Measurements from ENCODE around the gene GTSE1.
"Not testable (repeated sequence)": the region's sequence is repeated elsewhere in the genome, so short reads cannot be mapped to it uniquely, and the experiment has no call there.

The GTSE1 gene

DNA sequence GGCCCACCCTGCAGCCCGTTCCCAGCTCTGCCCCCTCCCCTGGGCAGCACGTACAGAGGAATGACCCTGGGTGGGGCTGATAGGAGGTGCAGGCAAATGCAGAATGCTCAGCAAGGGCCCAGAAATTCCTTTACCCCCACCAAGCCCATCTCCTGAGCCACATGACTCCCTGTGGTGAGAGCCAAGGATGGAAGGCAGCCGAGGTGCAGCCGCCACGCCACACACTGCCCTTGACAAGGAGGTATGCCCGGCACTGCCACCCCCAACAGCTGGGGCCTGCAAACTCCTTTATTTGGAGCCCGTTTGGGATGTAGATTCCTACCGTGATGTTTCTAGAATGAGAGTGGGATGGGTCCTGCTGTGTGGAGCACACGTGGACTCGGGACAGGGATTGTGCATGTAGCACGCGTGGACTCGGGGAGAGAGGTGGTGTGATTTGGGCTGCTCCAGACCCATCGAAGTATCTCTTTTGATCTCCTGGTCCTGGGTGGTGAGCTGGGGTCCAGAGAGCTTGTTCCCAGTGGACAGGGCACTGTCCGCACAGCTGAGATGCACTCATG is 12.9 kb downstream of the GTSE1 start:
- Histone ChIP-seq H3K4me2 (no peak overlapping the region), H3K36me3 (peaks cover 0 to 99% (median 90%) of the 10 kb centered on the region in 11 experiments; a peak in 21 of 22 replicates)

DNA sequence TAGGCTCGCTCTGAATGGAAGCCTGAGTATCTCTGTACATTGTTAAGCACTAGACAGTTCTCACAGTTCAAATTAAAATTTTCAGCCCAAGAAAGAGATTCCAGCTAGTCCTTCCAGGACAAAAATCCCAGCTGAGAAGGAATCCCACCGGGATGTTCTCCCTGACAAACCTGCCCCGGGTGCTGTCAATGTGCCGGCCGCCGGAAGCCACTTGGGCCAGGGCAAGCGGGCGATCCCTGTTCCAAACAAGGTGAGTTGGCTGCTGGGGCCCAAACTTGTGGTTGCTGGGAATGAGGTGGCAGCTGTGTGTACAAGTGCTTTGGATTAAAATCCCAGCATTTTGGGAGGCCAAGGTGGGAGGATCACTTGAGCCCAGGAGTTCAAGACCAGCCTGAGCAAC is 15.4 kb downstream of the GTSE1 start:
- TF ChIP-seq Cebpa-rat (IDR thresholded peaks at IDR 0.05): no peak
- Histone ChIP-seq H3K27ac (no peak overlapping the region), H3K27me3 (no peaks in the 10 kb centered on the region), H4K20me1 (peaks cover 0 to 80% (median 50%) of the 10 kb centered on the region in 11 experiments; a peak in 15 of 22 replicates), H3K4me3 (no peak overlapping the region), H3K4me1 (peaks cover 0 to 6% (median 0%) of the 10 kb centered on the region in 10 experiments; a peak in 1 of 20 replicates), H3K4me2 (no peak overlapping the region), H3K36me3 (peaks cover 0 to 100% (median 96%) of the 10 kb centered on the region in 11 experiments; a peak in 21 of 22 replicates), H3K9me3 (replicated peaks in 1 of 11) (no peaks in the 10 kb centered on the region), H3K9ac (no peak overlapping the region)

More for the DNA sequence above, 12.9 kb downstream of the GTSE1 start:
- peaks cover 0 to 6% (median 0%) of the 10 kb centered on the region in 10 experiments; a peak in 1 of 20 replicates for H3K4me1 ChIP-seq
- H3K4me3 ChIP-seq: no peak overlapping the region
- no peak overlapping the region for H3K9ac ChIP-seq
- no peak for TF ChIP-seq Cebpa-rat (IDR thresholded peaks at IDR 0.05)
- H3K9me3 ChIP-seq (replicated peaks in 1 of 11): no peaks in the 10 kb centered on the region
- peaks cover 0 to 90% (median 54%) of the 10 kb centered on the region in 11 experiments; a peak in 16 of 22 replicates for H4K20me1 ChIP-seq
- H3K27me3 ChIP-seq: no peaks in the 10 kb centered on the region
- no peak overlapping the region for H3K27ac ChIP-seq

DNA sequence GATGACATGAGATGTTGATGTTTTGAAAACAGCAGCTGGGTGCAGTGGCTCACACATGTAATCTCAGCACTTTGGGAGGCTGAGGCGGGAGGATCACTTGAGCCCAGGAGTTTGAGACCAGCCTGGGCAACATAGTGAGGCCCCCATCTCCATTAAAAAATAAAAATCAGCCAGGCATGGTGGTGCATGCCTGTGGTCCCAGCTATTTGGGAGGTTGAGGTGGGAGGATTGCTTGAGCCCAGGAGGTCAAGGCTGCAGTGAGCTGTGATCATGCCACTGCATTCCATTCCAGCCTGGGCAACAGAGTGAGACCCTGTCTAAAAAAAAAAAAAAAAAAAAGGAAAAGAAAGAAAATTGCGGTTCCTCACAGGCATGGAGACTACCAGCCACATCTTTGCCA is 16.2 kb downstream of the GTSE1 start:
- not testable (repeated sequence) for H3K27ac ChIP-seq; H3K9ac ChIP-seq; H3K27me3 ChIP-seq; H3K4me3 ChIP-seq; H3K9me3 ChIP-seq (replicated peaks in 1 of 11); H3K4me2 ChIP-seq; H3K4me1 ChIP-seq
- peaks cover 0 to 79% (median 48%) of the 10 kb centered on the region in 11 experiments; a peak in 15 of 22 replicates for H4K20me1 ChIP-seq
- peaks cover 4 to 100% (median 96%) of the 10 kb centered on the region in 11 experiments; a peak in 21 of 22 replicates for H3K36me3 ChIP-seq

DNA sequence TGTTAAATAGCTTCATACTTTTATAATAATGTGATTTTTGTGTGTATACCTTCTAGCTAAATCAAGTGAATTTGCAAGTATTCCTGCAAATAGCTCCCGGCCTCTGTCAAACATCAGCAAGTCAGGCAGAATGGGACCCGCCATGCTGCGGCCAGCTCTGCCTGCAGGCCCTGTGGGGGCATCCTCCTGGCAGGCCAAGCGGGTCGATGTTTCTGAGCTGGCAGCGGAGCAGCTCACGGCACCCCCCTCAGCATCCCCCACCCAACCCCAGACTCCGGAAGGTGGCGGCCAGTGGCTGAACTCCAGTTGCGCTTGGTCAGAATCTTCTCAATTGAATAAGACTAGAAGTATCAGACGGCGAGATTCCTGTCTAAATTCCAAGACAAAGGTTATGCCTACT is 19.3 kb downstream of the GTSE1 start:
- H3K27me3 ChIP-seq: no peaks in the 10 kb centered on the region
- TF ChIP-seq Cebpa-rat (IDR thresholded peaks at IDR 0.05): no peak
- no peak overlapping the region for H3K27ac ChIP-seq
- H4K20me1 ChIP-seq: peaks cover 0 to 79% (median 40%) of the 10 kb centered on the region in 11 experiments; a peak in 15 of 22 replicates
- H3K36me3 ChIP-seq: peaks cover 13 to 100% (median 96%) of the 10 kb centered on the region in 11 experiments; a peak in 21 of 22 replicates
- no peak overlapping the region for H3K9ac ChIP-seq
- H3K4me1 ChIP-seq: no peaks in the 10 kb centered on the region
- H3K9me3 ChIP-seq (replicated peaks in 1 of 11): no peaks in the 10 kb centered on the region
- no peak overlapping the region for H3K4me3 ChIP-seq
- H3K4me2 ChIP-seq: no peak overlapping the region

DNA sequence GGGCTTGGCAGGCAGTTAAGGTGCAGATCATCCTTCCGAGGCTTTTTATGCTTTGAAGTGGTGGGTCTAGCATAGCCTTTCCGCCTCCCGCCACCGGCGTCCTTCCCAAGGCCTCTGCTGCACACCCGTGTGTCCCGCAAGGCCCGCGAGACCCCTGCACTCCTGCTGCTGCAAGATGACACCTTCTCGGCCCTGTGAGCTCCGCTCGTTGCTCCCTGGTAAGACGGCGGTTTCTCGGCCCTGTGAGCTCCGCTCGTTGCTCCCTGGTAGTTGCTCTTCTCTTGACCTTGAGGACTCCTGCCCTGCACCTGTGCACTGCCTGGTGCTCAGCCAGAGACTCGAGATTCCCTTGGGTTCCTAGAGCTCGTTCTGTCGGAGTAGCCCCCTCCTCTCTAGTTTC is 21.0 kb downstream of the GTSE1 start:
- Histone ChIP-seq H3K4me1 (no peaks in the 10 kb centered on the region), H4K20me1 (peaks cover 0 to 81% (median 48%) of the 10 kb centered on the region in 11 experiments; a peak in 15 of 22 replicates), H3K36me3 (peaks cover 13 to 100% (median 96%) of the 10 kb centered on the region in 11 experiments; a peak in 21 of 22 replicates), H3K4me2 (no peak overlapping the region), H3K9me3 (replicated peaks in 1 of 11) (no peaks in the 10 kb centered on the region), H3K9ac (no peak overlapping the region; a peak in 2 of 22 replicates), H3K4me3 (no peak overlapping the region), H3K27me3 (no peaks in the 10 kb centered on the region), H3K27ac (no peak overlapping the region)
- no peak for TF ChIP-seq Cebpa-rat (IDR thresholded peaks at IDR 0.05)

DNA sequence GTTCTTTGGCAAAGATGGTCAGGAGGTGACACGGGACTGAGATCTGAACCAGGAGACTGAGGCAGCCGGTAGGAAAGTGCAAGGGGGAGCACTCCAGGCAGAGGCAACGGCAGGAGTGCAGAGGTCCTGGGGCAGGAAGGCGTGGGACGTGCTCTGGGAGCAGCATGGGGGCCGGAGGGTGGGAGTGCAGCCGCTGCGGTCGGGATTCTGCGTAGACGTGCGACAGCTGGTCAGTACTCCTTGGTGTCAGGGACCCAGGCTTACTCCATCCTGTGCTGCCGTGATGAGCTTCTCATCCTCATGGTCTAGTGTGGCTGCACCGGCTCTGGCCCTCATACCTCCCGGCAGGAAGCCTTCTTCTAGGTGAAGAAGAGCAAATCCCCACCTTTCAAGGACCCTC is 21.9 kb downstream of the GTSE1 start:
- no peaks in the 10 kb centered on the region for H3K27me3 ChIP-seq
- no peak overlapping the region for H3K4me3 ChIP-seq
- peaks cover 0 to 80% (median 50%) of the 10 kb centered on the region in 11 experiments; a peak in 15 of 22 replicates for H4K20me1 ChIP-seq
- no peaks in the 10 kb centered on the region for H3K4me1 ChIP-seq
- H3K9me3 ChIP-seq (replicated peaks in 1 of 11): no peaks in the 10 kb centered on the region
- H3K9ac ChIP-seq: 0 out of 22 replicates have a peak overlapping the region, but pooled peaks of 1 of the 11 experiments have one; percentile 31
- H3K4me2 ChIP-seq: no peak overlapping the region
- no peak for TF ChIP-seq Cebpa-rat (IDR thresholded peaks at IDR 0.05)
- no peak overlapping the region for H3K27ac ChIP-seq
- peaks cover 13 to 100% (median 97%) of the 10 kb centered on the region in 11 experiments; a peak in 21 of 22 replicates for H3K36me3 ChIP-seq

DNA sequence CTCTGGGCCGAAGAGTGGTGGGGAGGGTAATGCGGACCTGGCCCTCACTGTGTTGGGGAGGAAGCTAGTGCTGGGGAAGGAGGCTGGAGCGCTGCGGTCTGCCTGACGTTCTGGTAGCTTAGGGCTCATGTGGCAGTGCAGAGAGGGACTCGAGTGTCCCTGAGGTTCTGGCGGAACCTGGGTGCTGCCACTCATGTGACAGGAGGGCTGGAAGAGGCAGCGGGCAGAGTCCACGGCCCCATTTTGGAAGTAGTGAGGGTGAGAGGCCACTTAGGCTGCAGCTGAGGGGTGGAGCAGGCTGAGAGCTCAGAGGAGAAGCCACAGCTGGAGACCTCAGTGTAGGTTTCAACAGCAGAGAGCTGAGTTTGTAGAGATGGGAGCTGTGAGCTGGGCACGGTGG is 22.6 kb downstream of the GTSE1 start:
- Histone ChIP-seq H3K27me3 (no peaks in the 10 kb centered on the region), H4K20me1 (peaks cover 0 to 80% (median 46%) of the 10 kb centered on the region in 11 experiments; a peak in 15 of 22 replicates), H3K4me3 (no peak overlapping the region), H3K4me2 (no peak overlapping the region), H3K9ac (no peak overlapping the region), H3K36me3 (peaks cover 13 to 100% (median 99%) of the 10 kb centered on the region in 11 experiments; a peak in 21 of 22 replicates), H3K9me3 (replicated peaks in 1 of 11) (no peaks in the 10 kb centered on the region), H3K27ac (no peak overlapping the region), H3K4me1 (no peaks in the 10 kb centered on the region)
- TF ChIP-seq Cebpa-rat (IDR thresholded peaks at IDR 0.05): no peak

DNA sequence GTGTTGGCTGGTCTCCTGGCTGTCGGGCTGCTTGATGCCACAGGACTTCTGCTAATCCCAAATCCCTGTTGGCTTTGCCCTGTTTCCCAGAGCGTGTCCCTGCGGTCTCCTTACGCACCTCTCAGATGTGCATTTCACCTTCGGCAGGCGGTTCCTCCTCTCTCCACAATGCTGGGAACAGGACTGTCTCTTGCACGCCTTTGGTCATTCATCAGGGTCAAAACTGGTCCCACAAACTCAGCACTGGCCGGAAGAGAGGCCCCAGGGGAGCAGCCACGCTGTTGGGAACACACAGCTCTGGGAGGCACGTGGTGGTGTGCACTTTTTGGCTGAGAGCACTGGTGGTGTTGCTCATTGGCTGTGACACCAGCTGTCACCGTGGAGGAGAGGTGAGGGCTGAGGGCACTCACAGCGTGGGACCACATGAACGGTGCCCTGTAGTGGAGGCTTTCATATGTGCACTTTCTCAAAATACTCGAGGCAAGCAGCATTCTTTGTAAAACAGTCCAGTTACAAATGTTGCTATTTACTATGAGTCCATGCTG is 23.6 kb downstream of the GTSE1 start:
- Histone ChIP-seq H3K9me3 (replicated peaks in 1 of 11) (no peaks in the 10 kb centered on the region), H3K27ac (no peak overlapping the region), H3K4me2 (no peak overlapping the region), H4K20me1 (peaks cover 0 to 82% (median 45%) of the 10 kb centered on the region in 11 experiments; a peak in 15 of 22 replicates), H3K4me1 (no peaks in the 10 kb centered on the region), H3K27me3 (no peaks in the 10 kb centered on the region), H3K36me3 (peaks cover 13 to 100% (median 100%) of the 10 kb centered on the region in 11 experiments), H3K4me3 (no peak overlapping the region), H3K9ac (no peak overlapping the region)
- no peak for TF ChIP-seq Cebpa-rat (IDR thresholded peaks at IDR 0.05)

DNA sequence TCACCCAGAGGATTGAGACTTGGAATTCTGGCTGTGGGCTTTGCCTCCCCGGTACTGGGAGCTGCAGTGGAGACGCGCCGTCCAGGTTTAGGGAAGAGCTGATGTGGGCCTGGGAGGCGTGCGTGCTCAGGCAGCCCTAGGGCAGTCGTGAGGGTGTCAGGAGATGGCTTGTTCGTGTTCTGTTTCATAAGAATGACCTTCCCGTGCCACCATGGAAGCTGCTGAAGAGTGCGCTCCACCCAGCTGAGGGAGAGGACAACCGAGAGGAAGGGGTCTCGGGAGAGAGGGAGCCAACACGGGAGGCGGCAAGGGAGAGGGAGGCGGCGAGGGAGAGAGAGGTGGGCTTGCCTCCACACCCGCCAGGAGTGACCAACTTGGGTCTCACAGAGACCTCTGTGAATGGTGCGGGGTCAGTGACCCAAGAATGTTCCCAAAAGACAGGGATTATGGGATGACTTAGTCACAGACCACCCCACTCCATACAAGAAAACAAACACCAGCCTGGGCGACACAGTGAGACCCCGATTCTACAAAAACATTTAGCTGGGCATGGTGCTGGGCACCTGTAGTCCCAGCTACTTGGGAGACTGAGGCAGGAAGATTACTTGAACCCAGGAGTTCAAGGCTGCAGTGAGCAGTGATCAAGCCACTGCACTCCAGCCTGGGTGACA is 24.2 kb downstream of the GTSE1 start:
- Histone ChIP-seq H4K20me1 (peaks cover 0 to 84% (median 45%) of the 10 kb centered on the region in 11 experiments; a peak in 15 of 22 replicates), H3K9ac (peak overlapping the region in 1 of 11 experiments; percentile 20; a peak in 1 of 22 replicates), H3K27me3 (no peaks in the 10 kb centered on the region), H3K27ac (no peak overlapping the region), H3K4me3 (no peak overlapping the region), H3K4me1 (no peaks in the 10 kb centered on the region), H3K4me2 (no peak overlapping the region), H3K36me3 (peaks cover 13 to 100% (median 100%) of the 10 kb centered on the region in 11 experiments), H3K9me3 (replicated peaks in 1 of 11) (no peaks in the 10 kb centered on the region)
- TF ChIP-seq Cebpa-rat (IDR thresholded peaks at IDR 0.05): no peak

All from BLaER1 treated with 17β-estradiol and CSF1 and Interleukin-3, amounts not matched to agents 10 nM and 100 nM (cell line).